ENCODE results near the gene PSD.

Gene PSD

DNA sequence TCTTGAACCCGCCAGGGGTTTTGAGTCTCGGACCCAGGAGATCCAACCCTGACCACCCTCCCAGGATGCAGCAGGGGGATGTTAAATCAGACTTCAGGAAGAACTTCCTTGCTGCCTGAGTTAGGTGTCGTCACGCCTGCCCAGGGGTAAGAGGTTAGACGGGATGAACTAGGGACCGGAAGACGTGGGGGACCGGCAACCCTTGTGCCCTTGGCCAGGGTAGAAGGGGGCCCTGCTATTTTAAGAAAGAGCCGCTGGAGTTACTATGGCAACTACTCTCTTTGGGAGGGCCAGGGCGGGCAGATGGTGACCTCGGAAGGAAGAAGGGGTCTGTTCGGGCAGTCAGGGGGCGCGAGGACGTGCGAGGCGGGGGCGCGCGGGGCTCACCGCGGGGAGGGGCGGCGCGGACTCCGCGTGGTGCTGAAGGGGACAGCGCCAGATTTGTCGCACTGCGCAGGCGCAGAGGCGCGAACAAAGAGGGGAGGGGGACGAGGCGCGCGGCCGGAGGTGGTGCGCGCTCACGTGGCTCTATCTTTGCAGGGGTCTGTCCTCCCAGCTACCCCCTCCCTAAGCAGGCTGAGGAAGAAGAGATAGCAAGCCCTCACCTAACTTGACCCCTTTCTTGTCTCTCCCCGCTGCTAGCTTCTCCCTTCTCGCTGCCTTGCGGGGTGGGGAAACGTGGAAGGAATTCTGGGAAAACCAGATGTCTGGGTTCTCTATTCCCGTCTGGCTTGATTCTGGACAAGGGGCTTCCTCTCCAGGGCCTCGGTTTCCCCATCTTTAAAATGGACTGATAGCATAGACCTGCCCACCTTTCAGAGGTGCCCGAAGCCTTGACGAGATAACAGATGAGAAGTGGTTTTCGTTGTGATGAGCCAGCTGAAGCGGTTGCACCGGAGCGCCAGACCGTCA is 940 bp upstream of the PSD start (continued):
- TF ChIP-seq BCL6B (tag by site-specific recombination; IDR thresholded peaks at IDR 0.05), result no peak
- peak; percentile 55; the same call in 1 of the 2 replicates for TF ChIP-seq ZNF394 (tag by site-specific recombination; IDR thresholded peaks at IDR 0.05; ENCODE audit: borderline replicate concordance)
- TF ChIP-seq, protein P1, sequence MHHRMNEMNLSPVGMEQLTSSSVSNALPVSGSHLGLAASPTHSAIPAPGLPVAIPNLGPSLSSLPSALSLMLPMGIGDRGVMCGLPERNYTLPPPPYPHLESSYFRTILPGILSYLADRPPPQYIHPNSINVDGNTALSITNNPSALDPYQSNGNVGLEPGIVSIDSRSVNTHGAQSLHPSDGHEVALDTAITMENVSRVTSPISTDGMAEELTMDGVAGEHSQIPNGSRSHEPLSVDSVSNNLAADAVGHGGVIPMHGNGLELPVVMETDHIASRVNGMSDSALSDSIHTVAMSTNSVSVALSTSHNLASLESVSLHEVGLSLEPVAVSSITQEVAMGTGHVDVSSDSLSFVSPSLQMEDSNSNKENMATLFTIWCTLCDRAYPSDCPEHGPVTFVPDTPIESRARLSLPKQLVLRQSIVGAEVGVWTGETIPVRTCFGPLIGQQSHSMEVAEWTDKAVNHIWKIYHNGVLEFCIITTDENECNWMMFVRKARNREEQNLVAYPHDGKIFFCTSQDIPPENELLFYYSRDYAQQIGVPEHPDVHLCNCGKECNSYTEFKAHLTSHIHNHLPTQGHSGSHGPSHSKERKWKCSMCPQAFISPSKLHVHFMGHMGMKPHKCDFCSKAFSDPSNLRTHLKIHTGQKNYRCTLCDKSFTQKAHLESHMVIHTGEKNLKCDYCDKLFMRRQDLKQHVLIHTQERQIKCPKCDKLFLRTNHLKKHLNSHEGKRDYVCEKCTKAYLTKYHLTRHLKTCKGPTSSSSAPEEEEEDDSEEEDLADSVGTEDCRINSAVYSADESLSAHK (tag by site-specific recombination; IDR thresholded peaks at IDR 0.05), result no peak
- TF ChIP-seq ZSCAN30 (tag by site-specific recombination; IDR thresholded peaks at IDR 0.05), result peak; percentile 62; the same call in 1 of the 2 replicates
- no peak for TF ChIP-seq ZNF843 (tag by site-specific recombination; IDR thresholded peaks at IDR 0.05)
- peak; percentile 66; the same call in 1 of the 2 replicates for TF ChIP-seq ZNF561 (tag by site-specific recombination; IDR thresholded peaks at IDR 0.05; ENCODE audit: borderline replicate concordance)
- peak; percentile 61; the same call in 1 of the 2 replicates for TF ChIP-seq ZXDB (tag by site-specific recombination; IDR thresholded peaks at IDR 0.05)
- TF ChIP-seq, protein P2, sequence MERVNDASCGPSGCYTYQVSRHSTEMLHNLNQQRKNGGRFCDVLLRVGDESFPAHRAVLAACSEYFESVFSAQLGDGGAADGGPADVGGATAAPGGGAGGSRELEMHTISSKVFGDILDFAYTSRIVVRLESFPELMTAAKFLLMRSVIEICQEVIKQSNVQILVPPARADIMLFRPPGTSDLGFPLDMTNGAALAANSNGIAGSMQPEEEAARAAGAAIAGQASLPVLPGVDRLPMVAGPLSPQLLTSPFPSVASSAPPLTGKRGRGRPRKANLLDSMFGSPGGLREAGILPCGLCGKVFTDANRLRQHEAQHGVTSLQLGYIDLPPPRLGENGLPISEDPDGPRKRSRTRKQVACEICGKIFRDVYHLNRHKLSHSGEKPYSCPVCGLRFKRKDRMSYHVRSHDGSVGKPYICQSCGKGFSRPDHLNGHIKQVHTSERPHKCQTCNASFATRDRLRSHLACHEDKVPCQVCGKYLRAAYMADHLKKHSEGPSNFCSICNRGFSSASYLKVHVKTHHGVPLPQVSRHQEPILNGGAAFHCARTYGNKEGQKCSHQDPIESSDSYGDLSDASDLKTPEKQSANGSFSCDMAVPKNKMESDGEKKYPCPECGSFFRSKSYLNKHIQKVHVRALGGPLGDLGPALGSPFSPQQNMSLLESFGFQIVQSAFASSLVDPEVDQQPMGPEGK (tag by site-specific recombination; IDR thresholded peaks at IDR 0.05), result peak; percentile 88
- peak; percentile 69 for TF ChIP-seq ZBTB11 (tag by site-specific recombination; conservative IDR thresholded peaks at IDR 0.05; ENCODE audit: low read depth)
- peak; percentile 74 for TF ChIP-seq ZNF335 (tag by site-specific recombination; conservative IDR thresholded peaks at IDR 0.05)
- TF ChIP-seq ZBTB48 (tag by site-specific recombination; IDR thresholded peaks at IDR 0.05), result peak; percentile 91
- no peak for TF ChIP-seq ZNF416 (tag by site-specific recombination; IDR thresholded peaks at IDR 0.05)
- no peak for TF ChIP-seq ZNF701 (tag by site-specific recombination; IDR thresholded peaks at IDR 0.05)
- TF ChIP-seq ZNF274 (IDR thresholded peaks at IDR 0.05; ENCODE audit: low read length), result no peak
- TF ChIP-seq ZNF274 (tag by site-specific recombination; IDR thresholded peaks at IDR 0.05; ENCODE audit: borderline replicate concordance), result no peak
- 0 out of 2 replicates have a peak, but pooled peaks have one; percentile 29 for TF ChIP-seq SP3 (tag by site-specific recombination; IDR thresholded peaks at IDR 0.05)
- no peak for TF ChIP-seq ZNF48 (tag by site-specific recombination; IDR thresholded peaks at IDR 0.05)
- no peak for TF ChIP-seq ZNF202 (tag by site-specific recombination; IDR thresholded peaks at IDR 0.05; ENCODE audit: borderline replicate concordance)
- no peak for TF ChIP-seq ZNF302 (tag by site-specific recombination; IDR thresholded peaks at IDR 0.05; ENCODE audit: low read depth)
- TF ChIP-seq ZNF174 (tag by site-specific recombination; IDR thresholded peaks at IDR 0.05), result no peak
- TF ChIP-seq, protein P3, sequence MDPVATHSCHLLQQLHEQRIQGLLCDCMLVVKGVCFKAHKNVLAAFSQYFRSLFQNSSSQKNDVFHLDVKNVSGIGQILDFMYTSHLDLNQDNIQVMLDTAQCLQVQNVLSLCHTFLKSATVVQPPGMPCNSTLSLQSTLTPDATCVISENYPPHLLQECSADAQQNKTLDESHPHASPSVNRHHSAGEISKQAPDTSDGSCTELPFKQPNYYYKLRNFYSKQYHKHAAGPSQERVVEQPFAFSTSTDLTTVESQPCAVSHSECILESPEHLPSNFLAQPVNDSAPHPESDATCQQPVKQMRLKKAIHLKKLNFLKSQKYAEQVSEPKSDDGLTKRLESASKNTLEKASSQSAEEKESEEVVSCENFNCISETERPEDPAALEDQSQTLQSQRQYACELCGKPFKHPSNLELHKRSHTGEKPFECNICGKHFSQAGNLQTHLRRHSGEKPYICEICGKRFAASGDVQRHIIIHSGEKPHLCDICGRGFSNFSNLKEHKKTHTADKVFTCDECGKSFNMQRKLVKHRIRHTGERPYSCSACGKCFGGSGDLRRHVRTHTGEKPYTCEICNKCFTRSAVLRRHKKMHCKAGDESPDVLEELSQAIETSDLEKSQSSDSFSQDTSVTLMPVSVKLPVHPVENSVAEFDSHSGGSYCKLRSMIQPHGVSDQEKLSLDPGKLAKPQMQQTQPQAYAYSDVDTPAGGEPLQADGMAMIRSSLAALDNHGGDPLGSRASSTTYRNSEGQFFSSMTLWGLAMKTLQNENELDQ (tag by site-specific recombination; IDR thresholded peaks at IDR 0.05; ENCODE audit: low read depth), result no peak
- no peak for TF ChIP-seq ZNF548 (tag by site-specific recombination; IDR thresholded peaks at IDR 0.05)
- TF ChIP-seq ZFHX2 (tag by site-specific recombination; conservative IDR thresholded peaks at IDR 0.05), result peak; percentile 40; the same call in 1 of the 2 replicates
- TF ChIP-seq ZNF341 (tag by site-specific recombination; IDR thresholded peaks at IDR 0.05; ENCODE audit: low read depth), result peak; percentile 32
- no peak for TF ChIP-seq ZNF510 (tag by site-specific recombination; IDR thresholded peaks at IDR 0.05; ENCODE audit: insufficient replicate concordance)
- no peak for TF ChIP-seq ZNF10 (tag by site-specific recombination; IDR thresholded peaks at IDR 0.05)

All from HEK293 (cell line).